ENCODE measurements around the gene CPOX.

DNA sequence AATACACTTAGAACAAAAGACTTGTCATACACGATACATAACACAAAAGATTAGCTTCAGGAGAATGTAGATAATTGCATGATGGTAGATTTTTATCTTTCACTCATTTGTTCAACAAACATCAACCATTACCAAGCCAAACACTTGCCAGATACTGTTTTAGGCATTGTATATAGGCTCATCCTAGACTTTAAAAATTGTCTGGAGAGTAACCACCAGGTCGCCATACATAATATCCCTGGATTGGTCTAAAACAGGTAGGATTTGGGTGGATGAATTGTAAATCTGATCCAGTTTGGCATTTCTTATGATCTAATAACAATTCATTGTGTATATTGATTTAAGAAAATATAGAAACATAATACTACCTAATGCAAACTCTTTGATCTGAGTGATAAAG, 38.8 kb downstream of the CPOX start:
- TF ChIP-seq, protein P1, sequence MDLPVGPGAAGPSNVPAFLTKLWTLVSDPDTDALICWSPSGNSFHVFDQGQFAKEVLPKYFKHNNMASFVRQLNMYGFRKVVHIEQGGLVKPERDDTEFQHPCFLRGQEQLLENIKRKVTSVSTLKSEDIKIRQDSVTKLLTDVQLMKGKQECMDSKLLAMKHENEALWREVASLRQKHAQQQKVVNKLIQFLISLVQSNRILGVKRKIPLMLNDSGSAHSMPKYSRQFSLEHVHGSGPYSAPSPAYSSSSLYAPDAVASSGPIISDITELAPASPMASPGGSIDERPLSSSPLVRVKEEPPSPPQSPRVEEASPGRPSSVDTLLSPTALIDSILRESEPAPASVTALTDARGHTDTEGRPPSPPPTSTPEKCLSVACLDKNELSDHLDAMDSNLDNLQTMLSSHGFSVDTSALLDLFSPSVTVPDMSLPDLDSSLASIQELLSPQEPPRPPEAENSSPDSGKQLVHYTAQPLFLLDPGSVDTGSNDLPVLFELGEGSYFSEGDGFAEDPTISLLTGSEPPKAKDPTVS (IDR thresholded peaks at IDR 0.05; ENCODE audit: low read depth, low read length), result no peak
- TF ChIP-seq, protein P2, sequence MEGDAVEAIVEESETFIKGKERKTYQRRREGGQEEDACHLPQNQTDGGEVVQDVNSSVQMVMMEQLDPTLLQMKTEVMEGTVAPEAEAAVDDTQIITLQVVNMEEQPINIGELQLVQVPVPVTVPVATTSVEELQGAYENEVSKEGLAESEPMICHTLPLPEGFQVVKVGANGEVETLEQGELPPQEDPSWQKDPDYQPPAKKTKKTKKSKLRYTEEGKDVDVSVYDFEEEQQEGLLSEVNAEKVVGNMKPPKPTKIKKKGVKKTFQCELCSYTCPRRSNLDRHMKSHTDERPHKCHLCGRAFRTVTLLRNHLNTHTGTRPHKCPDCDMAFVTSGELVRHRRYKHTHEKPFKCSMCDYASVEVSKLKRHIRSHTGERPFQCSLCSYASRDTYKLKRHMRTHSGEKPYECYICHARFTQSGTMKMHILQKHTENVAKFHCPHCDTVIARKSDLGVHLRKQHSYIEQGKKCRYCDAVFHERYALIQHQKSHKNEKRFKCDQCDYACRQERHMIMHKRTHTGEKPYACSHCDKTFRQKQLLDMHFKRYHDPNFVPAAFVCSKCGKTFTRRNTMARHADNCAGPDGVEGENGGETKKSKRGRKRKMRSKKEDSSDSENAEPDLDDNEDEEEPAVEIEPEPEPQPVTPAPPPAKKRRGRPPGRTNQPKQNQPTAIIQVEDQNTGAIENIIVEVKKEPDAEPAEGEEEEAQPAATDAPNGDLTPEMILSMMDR (IDR thresholded peaks at IDR 0.05 in 2 of 3, conservative IDR thresholded peaks at IDR 0.05 in 1 of 3; ENCODE audit: control insufficient read depth in 2 of 3, extremely low read depth in 1 of 3, insufficient read depth in 1 of 3, low read depth in 3 of 3, low read length in 3 of 3), result no peak
- TF ChIP-seq, protein P3, sequence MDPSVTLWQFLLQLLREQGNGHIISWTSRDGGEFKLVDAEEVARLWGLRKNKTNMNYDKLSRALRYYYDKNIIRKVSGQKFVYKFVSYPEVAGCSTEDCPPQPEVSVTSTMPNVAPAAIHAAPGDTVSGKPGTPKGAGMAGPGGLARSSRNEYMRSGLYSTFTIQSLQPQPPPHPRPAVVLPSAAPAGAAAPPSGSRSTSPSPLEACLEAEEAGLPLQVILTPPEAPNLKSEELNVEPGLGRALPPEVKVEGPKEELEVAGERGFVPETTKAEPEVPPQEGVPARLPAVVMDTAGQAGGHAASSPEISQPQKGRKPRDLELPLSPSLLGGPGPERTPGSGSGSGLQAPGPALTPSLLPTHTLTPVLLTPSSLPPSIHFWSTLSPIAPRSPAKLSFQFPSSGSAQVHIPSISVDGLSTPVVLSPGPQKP (IDR thresholded peaks at IDR 0.05; ENCODE audit: low read depth, low read length), result no peak
- TF ChIP-seq, protein P4, sequence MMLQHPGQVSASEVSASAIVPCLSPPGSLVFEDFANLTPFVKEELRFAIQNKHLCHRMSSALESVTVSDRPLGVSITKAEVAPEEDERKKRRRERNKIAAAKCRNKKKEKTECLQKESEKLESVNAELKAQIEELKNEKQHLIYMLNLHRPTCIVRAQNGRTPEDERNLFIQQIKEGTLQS (IDR thresholded peaks at IDR 0.05; ENCODE audit: borderline replicate concordance, extremely low read depth, low read depth, low read length), result no peak
- no peak for TF ChIP-seq YBX1 (IDR thresholded peaks at IDR 0.05)
- TF ChIP-seq POLR2A (IDR thresholded peaks at IDR 0.05; ENCODE audit: low read depth, low read length), result no peak

Data from GM12878 (cell line).